GM19463 (cell line): ENCODE results near the gene MEI4.
"Not testable (repeated sequence)": the region's sequence is repeated elsewhere in the genome, so short reads cannot be mapped to it uniquely, and the experiment has no call there.

ENCODE experiments used
- ATAC-seq: cut with Tn5 transposase; IDR thresholded peaks from one replicate; pipeline ENCODE4 v1.9.1; 2021; ENCODE audit warnings: mild to moderate bottlenecking, moderate library complexity; ENCODE audit not compliant: unreplicated experiment

Gene MEI4

GRCh38 chr6:77813090-77813489 is 160.3 kb downstream of the MEI4 start:
- no peak for ATAC-seq

DNA sequence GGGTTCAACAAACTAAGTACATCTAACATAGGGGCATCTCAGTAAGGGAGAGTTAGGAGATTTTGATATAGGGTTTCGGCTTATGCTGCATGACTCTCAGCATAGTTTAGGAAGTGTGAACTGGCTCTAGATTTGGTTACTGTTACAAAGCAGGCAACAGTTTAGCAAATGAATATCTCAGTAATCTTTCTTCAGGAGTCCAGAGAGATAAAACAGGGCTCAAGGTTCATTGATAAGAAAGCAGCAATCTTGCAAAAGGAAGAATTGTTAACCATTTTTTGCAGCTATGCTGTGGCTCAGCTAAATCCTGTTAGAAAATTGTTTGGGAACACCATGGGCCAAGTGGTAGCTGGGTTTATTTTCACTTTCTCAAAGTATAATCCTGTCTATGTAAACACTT is 161.3 kb downstream of the MEI4 start:
- no peak for ATAC-seq

- ATAC-seq, result no peak
Measured at GRCh38 chr6:77815531-77815930, 162.7 kb downstream of the MEI4 start.

GRCh38 chr6:77816766-77817270 is 164.0 kb downstream of the MEI4 start:
- ATAC-seq, result no peak

GRCh38 chr6:77822265-77822664 is 169.4 kb downstream of the MEI4 start:
- no peak for ATAC-seq

DNA sequence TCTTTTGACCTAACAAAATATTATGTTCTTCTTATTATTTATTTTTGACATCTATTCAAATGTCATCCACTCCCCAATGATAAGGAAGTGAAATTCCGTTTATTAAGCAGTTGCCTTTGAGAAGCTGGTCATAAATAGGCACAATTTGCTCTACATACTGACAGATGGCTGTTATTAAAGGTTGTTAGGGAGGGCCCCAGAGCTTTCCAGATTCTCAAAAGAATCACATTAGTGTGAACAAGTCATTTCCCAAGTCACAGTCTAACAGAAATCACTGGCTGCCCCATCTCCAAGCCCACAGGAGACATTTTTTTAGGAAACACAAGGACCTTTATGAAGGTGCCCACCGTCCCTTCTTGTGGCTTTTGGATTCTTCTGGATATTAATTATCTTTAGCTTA is 172.4 kb downstream of the MEI4 start:
- no peak for ATAC-seq

DNA sequence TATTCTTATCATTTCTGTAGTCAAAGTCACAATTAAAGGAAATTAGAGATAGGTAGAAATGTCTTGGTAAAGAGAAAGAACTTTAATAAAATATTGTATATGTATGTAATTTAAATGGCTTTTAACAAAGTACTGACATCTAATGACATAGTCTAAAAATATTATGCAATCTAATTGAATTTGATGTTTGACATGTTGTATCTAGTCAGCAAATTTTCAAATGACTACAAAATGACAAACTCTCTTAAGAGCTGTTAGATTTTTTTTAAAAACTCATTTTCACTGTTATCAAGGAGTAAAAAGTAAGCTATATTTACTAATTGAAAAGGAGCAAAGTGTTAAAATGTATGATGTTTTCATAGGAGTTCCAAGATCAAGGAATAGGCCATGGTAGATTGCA is 176.9 kb downstream of the MEI4 start:
- no peak for ATAC-seq

GRCh38 chr6:77833749-77834148 is 180.9 kb downstream of the MEI4 start:
- ATAC-seq, result not testable (repeated sequence)

DNA sequence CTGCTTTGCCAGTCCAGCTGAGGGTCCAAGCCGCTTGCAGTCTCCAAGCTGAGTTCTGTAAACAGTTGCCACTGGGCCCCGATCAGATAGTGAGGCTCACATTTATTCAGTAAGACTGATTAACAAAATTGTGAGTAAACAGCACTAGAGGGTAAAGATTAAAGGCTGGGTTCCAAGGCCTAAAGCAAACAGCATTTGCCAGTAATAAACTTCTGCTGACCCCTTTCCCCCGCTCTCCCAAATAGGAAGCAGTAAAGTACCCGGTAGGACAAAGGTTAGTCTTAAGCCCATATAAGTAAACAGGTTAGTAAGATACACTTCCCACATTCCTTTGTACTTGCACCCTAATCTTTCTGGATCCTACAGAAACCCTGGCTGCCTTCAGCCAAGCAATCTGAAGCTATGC is 181.8 kb downstream of the MEI4 start:
- no peak for ATAC-seq

- ATAC-seq, result no peak
Measured at GRCh38 chr6:77837034-77837784, 184.4 kb downstream of the MEI4 start.

DNA sequence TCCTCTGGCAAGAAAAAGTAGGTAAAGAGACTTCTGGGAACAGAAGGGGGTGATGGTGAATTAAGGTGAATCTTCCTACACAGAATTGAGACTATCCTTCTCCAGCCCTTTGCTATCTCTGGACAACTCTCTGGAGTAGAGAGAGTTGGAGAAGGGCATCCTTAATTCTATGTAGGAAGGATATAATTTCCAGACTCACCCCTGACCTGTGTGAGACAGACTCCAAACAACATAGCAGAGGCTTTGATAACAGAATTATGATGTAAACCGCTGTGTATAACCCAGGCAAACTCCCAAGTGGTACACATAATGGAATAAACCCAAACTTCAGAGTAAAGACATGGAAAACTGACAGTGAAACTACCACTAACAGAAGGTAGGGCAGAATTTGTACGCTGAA is 186.5 kb downstream of the MEI4 start:
- no peak for ATAC-seq

GRCh38 chr6:77844822-77845221 is 192.0 kb downstream of the MEI4 start:
- ATAC-seq, result no peak

- no peak for ATAC-seq
Measured at GRCh38 chr6:77853401-77853800, 200.6 kb downstream of the MEI4 start.

- no peak for ATAC-seq
Measured at GRCh38 chr6:77856391-77856790, 203.6 kb downstream of the MEI4 start.

GRCh38 chr6:77857421-77857820 is 204.6 kb downstream of the MEI4 start:
- no peak for ATAC-seq

- no peak for ATAC-seq
Measured at GRCh38 chr6:77876300-77876699, 223.5 kb downstream of the MEI4 start.

- ATAC-seq, result no peak
Measured at GRCh38 chr6:77879527-77879926, 226.7 kb downstream of the MEI4 start.

DNA sequence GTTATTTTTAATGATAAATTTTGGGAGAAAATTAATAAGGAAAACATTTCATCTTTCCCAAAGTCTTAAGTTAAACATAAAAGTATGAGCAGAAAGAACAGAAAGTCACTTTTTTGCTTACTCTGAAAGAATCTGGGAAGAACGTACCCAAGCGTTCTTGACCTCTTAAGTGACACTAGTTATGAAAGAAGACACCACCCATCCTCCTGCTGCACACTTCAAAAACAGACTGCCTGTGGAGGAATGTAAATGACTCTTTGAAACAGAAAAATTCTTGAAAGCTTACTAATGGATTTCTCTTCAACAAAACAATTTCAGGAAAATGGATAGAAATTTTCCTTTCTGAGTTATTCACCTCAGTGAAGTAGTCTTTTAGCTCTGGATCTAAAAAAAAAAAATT is 227.7 kb downstream of the MEI4 start:
- ATAC-seq, result no peak

- ATAC-seq, result no peak
Measured at GRCh38 chr6:77883851-77884250, 231.0 kb downstream of the MEI4 start.

GRCh38 chr6:77893391-77893790 is 240.6 kb downstream of the MEI4 start:
- no peak for ATAC-seq

DNA sequence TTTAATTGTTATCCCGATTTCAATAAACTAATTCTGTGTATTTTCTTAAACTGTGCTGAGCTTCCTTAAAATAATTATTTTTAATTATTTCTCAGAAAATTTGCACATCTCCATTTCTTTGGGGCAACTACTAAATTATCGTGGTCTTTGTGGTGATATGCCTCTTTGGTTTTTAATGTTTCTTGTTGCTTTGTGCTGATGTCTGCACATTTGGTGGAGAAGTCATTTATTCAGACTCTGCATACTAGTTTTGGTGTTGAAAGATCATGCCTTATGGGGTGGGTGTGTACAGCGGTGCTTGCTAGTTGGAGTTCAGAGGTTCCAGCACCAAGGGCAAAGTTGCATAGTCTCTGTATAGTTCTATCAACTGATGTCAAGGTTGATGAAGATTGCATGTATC is 253.2 kb downstream of the MEI4 start:
- ATAC-seq, result no peak

DNA sequence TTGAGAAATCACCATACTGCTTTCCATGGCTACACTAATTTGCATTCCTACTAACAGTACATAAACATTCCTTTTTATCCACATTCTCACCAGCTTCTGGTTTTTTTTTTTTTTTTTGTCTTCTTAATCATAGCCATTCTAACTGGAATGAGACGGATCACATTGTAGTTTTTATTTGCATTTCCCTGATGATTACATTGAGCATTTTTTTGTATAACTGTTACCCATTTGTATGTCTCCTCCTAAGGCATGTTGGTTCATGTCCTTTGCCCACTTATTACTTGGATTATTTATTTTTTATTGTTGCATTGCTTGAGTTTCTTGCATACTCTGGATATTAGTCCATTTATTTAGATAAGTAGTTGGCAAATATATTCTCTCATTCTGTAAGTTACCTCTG is 258.0 kb downstream of the MEI4 start:
- no peak for ATAC-seq

GRCh38 chr6:77926198-77926751 is 273.4 kb downstream of the MEI4 start:
- ATAC-seq, result no peak
